WTC11 (cell line): ENCODE measurements around the gene GLT6D1. TPM values are rescaled to one million over a fixed set of nuclear protein-coding genes. Genes with fewer than 3 reads are reported as not detected.

Source experiments
- ATAC-seq: fragments of 200-7000 bp; cut with Tn5 transposase; 2 replicates; pipeline ENCODE4 v1.10.0; 2021; ENCODE audit warnings: mild to moderate bottlenecking, moderate library complexity
- CTCF ChIA-PET: fragments of 300-600 bp; sonication (Branson Sonifier 250); formaldehyde crosslinking; loops from one replicate; lab custom pipeline; 2021; ENCODE audit warnings: antibody characterized with exemption; lab: Charles Lee
- POLR2A ChIA-PET: fragments of 350-600 bp; sonication (Branson Sonifier 250); formaldehyde crosslinking; loops from one replicate; lab custom pipeline; 2021; ENCODE audit warnings: antibody characterized with exemption; lab: Charles Lee
- DNase-seq: peaks from one replicate; pipeline ENCODE4 v3.0.0; 2021; ENCODE audit warnings: low spot score
- H3K27ac Mint-ChIP-seq: 2 replicates; pipeline ENCODE4 v1.8.0; 2021; ENCODE audit warnings: mixed read lengths
- H3K27me3 Mint-ChIP-seq: 2 replicates; pipeline ENCODE4 v1.8.0; 2021; ENCODE audit warnings: low read depth, mild to moderate bottlenecking, moderate library complexity, mixed read lengths
- H3K36me3 Mint-ChIP-seq: 2 replicates; pipeline ENCODE4 v1.8.0; 2021; ENCODE audit warnings: mixed read lengths
- H3K4me1 Mint-ChIP-seq: 2 replicates; pipeline ENCODE4 v1.8.0; 2022; ENCODE audit warnings: mixed read lengths
- H3K4me3 Mint-ChIP-seq: 2 replicates; pipeline ENCODE4 v1.8.0; 2021; ENCODE audit warnings: mild to moderate bottlenecking, moderate library complexity, mixed read lengths
- H3K9me3 Mint-ChIP-seq: 2 replicates; pipeline ENCODE4 v1.8.0; 2021; ENCODE audit warnings: mixed read lengths
- ATF1 ChIP-seq: sonication (generic); formaldehyde crosslinking; IDR thresholded peaks from 2 replicates; pipeline ENCODE4 v1.8.1; 2023; ENCODE audit warnings: mild to moderate bottlenecking, moderate library complexity, missing genetic modification reagents
- ETV6 ChIP-seq: sonication (generic); formaldehyde crosslinking; IDR thresholded peaks from 2 replicates; pipeline ENCODE4 v1.8.1; 2022; ENCODE audit warnings: mild to moderate bottlenecking, missing genetic modification reagents
- GABPB1 ChIP-seq: sonication (generic); formaldehyde crosslinking; IDR thresholded peaks from 2 replicates; pipeline ENCODE4 v1.8.1; 2023; ENCODE audit warnings: mild to moderate bottlenecking, missing genetic modification reagents
- NFYB ChIP-seq: sonication (generic); formaldehyde crosslinking; conservative IDR thresholded peaks from 2 replicates; pipeline ENCODE4 v1.8.0; 2022; ENCODE audit warnings: low read depth, missing genetic modification reagents
- RORB ChIP-seq: fragments of 250-450 bp; sonication (Bioruptor Pico); IDR thresholded peaks from 2 replicates; pipeline ENCODE4 v1.9.0; 2021; ENCODE audit warnings: mild to moderate bottlenecking
- TCF7 ChIP-seq: sonication (generic); formaldehyde crosslinking; IDR thresholded peaks from 2 replicates; pipeline ENCODE4 v1.8.0; 2022; ENCODE audit warnings: mild to moderate bottlenecking, low read depth, missing genetic modification reagents, moderate library complexity
- TP53 ChIP-seq: sonication (generic); formaldehyde crosslinking; IDR thresholded peaks from 2 replicates; pipeline ENCODE4 v1.8.1; 2023; ENCODE audit warnings: mild to moderate bottlenecking, missing genetic modification reagents
- ZBTB21 ChIP-seq: sonication (generic); formaldehyde crosslinking; IDR thresholded peaks from 2 replicates; pipeline ENCODE4 v1.8.1; 2023; ENCODE audit warnings: mild to moderate bottlenecking, missing genetic modification reagents, borderline replicate concordance
- ZNF121 ChIP-seq: sonication (generic); formaldehyde crosslinking; IDR thresholded peaks from 2 replicates; pipeline ENCODE4 v1.8.0; 2023; ENCODE audit warnings: missing genetic modification reagents
- total RNA-seq: library from RNA; stranded (reverse); gene quantifications from 3 replicates; pipeline ENCODE4 v1.2.3, GENCODE V29; 2021
- TF ChIP-seq, protein P1 (sequence below): sonication (generic); formaldehyde crosslinking; IDR thresholded peaks from 2 replicates; pipeline ENCODE4 v1.8.0; 2023; ENCODE audit warnings: missing genetic modification reagents
- TF ChIP-seq, protein P2 (sequence below): fragments of 250-450 bp; sonication (Bioruptor Pico); IDR thresholded peaks from 2 replicates; pipeline ENCODE4 v1.9.0; 2021; ENCODE audit warnings: mild to moderate bottlenecking
- TF ChIP-seq, protein P3 (sequence below): sonication (generic); formaldehyde crosslinking; IDR thresholded peaks from 2 replicates; pipeline ENCODE4 v1.8.0; 2022; ENCODE audit warnings: mild to moderate bottlenecking, missing genetic modification reagents
- TF ChIP-seq, protein P4 (sequence below): sonication (generic); formaldehyde crosslinking; IDR thresholded peaks from 2 replicates; pipeline ENCODE4 v1.8.1; 2023; ENCODE audit warnings: mild to moderate bottlenecking, missing genetic modification reagents
- TF ChIP-seq, protein P5 (sequence below): sonication (generic); formaldehyde crosslinking; IDR thresholded peaks from 2 replicates; pipeline ENCODE4 v1.8.1; 2023; ENCODE audit warnings: mild to moderate bottlenecking, missing genetic modification reagents
- TF ChIP-seq, protein P6 (sequence below): sonication (generic); formaldehyde crosslinking; IDR thresholded peaks from 2 replicates; pipeline ENCODE4 v1.8.0; 2022; ENCODE audit warnings: mild to moderate bottlenecking, missing genetic modification reagents
- TF ChIP-seq, protein P7 (sequence below): sonication (generic); formaldehyde crosslinking; IDR thresholded peaks from 2 replicates; pipeline ENCODE4 v1.8.1; 2023; ENCODE audit warnings: mild to moderate bottlenecking, missing genetic modification reagents, moderate library complexity
- TF ChIP-seq, protein P8 (sequence below): sonication (generic); formaldehyde crosslinking; IDR thresholded peaks from 2 replicates; pipeline ENCODE4 v1.8.0; 2022; ENCODE audit warnings: mild to moderate bottlenecking, missing genetic modification reagents

GLT6D1 gene
- total RNA-seq, 1 experiment from 2014 or later: 0.37 TPM

DNA sequence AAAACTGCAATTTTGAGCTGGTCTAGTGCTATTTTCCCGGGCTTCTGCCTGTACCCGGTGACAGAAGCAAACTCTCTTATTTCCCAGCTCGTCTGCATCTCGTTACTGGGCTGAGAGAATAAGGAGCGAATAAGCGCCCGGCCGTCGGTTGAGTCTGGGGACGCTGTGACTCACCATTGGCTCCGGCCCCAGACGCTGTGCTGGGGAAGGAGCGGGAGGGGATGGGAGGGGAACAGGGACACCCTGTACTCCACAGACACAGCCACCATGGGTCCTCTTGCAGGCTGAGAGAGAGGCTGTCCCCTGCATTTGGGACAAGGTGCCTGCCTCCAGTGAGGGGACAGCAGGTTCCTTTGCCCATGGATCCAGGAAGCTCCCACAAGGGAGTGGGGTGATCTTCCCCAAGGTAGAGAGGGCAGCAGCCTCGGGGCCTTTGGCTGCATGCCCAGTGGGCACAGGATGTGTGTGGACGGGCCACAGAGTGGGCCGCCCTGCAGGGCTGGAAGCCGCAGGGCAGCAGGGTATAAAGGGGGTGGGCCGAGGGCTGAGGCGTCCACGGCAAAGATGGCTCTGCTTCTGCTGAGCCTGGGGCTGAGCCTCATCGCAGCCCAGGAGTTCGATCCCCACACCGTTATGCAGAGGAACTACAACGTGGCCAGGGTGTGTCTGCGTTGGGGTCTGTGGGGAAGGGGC is 23.6 kb upstream of the GLT6D1 start, which contains the start of gene LCN9:
LCN9 (plus strand) TSS at position 552 of the 693 bp plus-strand sequence; CDS start at position 565, 13 bp downstream.
- Mint-ChIP-seq H3K36me3 (peaks cover 8% of the 10 kb centered on the region), H3K27ac (no peak within 1 kb of the TSS)
- POLR2A ChIA-PET: no interaction called here

DNA sequence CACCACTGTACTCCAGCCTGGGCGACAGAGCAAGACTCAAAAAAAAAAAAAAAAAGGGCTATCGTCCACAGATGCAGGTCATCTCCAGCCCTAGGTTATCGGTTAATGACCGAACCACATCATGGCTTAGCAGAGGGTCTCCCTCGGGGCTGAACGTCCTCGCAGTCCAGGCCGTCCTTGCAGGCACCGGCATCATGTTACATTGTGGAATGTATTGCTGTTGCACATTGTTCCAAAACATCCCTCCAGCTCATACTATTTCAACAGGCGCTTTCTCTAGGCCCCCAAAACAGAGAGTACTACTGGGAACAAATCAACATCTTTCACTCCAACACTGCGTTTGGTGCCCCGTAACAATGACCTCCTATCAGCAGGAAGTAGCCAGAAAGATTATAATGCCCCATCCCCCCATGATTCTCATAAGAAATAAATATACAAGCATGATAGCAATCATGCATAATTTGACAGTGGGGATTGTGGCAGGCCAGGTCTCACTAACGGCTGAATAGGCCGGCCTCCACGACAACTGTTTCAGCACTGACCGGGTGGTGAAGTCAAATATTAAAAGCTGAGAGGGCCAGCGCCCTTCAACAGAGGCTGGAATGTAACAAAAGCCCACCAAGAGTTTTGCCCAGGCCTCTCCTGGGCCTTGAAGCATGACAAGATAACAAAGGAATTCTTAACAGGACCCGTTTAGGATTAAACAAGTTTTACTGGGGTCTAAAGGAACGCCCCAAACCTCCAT is 22.6 kb upstream of the GLT6D1 start:
- Mint-ChIP-seq H3K4me3 (no peak overlapping the region), H3K9me3 (peaks cover 8% of the 10 kb centered on the region), H3K27ac (no peak overlapping the region), H3K36me3 (peaks cover 13% of the 10 kb centered on the region), H3K4me1 (peaks cover 6% of the 10 kb centered on the region), H3K27me3 (no peaks in the 10 kb centered on the region)
- ChIA-PET CTCF (no interaction called here), POLR2A (no interaction called here)
- DNase-seq (no peak), ATAC-seq (no peak)
- TF ChIP-seq, protein P1, sequence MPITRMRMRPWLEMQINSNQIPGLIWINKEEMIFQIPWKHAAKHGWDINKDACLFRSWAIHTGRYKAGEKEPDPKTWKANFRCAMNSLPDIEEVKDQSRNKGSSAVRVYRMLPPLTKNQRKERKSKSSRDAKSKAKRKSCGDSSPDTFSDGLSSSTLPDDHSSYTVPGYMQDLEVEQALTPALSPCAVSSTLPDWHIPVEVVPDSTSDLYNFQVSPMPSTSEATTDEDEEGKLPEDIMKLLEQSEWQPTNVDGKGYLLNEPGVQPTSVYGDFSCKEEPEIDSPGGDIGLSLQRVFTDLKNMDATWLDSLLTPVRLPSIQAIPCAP (CRISPR knock-in tag): no peak
- TF ChIP-seq RORB (no peak), ZBTB21 (CRISPR knock-in tag) (no peak), GABPB1 (CRISPR knock-in tag) (no peak)
- TF ChIP-seq, protein P2, sequence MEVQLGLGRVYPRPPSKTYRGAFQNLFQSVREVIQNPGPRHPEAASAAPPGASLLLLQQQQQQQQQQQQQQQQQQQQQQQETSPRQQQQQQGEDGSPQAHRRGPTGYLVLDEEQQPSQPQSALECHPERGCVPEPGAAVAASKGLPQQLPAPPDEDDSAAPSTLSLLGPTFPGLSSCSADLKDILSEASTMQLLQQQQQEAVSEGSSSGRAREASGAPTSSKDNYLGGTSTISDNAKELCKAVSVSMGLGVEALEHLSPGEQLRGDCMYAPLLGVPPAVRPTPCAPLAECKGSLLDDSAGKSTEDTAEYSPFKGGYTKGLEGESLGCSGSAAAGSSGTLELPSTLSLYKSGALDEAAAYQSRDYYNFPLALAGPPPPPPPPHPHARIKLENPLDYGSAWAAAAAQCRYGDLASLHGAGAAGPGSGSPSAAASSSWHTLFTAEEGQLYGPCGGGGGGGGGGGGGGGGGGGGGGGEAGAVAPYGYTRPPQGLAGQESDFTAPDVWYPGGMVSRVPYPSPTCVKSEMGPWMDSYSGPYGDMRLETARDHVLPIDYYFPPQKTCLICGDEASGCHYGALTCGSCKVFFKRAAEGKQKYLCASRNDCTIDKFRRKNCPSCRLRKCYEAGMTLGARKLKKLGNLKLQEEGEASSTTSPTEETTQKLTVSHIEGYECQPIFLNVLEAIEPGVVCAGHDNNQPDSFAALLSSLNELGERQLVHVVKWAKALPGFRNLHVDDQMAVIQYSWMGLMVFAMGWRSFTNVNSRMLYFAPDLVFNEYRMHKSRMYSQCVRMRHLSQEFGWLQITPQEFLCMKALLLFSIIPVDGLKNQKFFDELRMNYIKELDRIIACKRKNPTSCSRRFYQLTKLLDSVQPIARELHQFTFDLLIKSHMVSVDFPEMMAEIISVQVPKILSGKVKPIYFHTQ: no peak
- TF ChIP-seq, protein P3, sequence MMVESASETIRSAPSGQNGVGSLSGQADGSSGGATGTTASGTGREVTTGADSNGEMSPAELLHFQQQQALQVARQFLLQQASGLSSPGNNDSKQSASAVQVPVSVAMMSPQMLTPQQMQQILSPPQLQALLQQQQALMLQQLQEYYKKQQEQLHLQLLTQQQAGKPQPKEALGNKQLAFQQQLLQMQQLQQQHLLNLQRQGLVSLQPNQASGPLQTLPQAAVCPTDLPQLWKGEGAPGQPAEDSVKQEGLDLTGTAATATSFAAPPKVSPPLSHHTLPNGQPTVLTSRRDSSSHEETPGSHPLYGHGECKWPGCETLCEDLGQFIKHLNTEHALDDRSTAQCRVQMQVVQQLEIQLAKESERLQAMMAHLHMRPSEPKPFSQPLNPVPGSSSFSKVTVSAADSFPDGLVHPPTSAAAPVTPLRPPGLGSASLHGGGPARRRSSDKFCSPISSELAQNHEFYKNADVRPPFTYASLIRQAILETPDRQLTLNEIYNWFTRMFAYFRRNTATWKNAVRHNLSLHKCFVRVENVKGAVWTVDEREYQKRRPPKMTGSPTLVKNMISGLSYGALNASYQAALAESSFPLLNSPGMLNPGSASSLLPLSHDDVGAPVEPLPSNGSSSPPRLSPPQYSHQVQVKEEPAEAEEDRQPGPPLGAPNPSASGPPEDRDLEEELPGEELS (CRISPR knock-in tag): no peak
- TF ChIP-seq, protein P4, sequence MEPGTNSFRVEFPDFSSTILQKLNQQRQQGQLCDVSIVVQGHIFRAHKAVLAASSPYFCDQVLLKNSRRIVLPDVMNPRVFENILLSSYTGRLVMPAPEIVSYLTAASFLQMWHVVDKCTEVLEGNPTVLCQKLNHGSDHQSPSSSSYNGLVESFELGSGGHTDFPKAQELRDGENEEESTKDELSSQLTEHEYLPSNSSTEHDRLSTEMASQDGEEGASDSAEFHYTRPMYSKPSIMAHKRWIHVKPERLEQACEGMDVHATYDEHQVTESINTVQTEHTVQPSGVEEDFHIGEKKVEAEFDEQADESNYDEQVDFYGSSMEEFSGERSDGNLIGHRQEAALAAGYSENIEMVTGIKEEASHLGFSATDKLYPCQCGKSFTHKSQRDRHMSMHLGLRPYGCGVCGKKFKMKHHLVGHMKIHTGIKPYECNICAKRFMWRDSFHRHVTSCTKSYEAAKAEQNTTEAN: no peak
- TF ChIP-seq, protein P5, sequence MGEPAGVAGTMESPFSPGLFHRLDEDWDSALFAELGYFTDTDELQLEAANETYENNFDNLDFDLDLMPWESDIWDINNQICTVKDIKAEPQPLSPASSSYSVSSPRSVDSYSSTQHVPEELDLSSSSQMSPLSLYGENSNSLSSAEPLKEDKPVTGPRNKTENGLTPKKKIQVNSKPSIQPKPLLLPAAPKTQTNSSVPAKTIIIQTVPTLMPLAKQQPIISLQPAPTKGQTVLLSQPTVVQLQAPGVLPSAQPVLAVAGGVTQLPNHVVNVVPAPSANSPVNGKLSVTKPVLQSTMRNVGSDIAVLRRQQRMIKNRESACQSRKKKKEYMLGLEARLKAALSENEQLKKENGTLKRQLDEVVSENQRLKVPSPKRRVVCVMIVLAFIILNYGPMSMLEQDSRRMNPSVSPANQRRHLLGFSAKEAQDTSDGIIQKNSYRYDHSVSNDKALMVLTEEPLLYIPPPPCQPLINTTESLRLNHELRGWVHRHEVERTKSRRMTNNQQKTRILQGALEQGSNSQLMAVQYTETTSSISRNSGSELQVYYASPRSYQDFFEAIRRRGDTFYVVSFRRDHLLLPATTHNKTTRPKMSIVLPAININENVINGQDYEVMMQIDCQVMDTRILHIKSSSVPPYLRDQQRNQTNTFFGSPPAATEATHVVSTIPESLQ: no peak
- TF ChIP-seq, protein P6, sequence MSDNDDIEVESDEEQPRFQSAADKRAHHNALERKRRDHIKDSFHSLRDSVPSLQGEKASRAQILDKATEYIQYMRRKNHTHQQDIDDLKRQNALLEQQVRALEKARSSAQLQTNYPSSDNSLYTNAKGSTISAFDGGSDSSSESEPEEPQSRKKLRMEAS (CRISPR knock-in tag): no peak

More for the DNA sequence above, 23.6 kb upstream of the GLT6D1 start, which contains the start of gene LCN9:
- H3K27me3 Mint-ChIP-seq: no peaks in the 10 kb centered on the region
- CTCF ChIA-PET: no interaction called here
- TF ChIP-seq TP53 (CRISPR knock-in tag): no peak
- TF ChIP-seq, protein P2: no peak
- no peak for TF ChIP-seq ZNF121
- TF ChIP-seq NFYB (CRISPR knock-in tag): no peak
- no peak for TF ChIP-seq ATF1
- TF ChIP-seq ETV6 (CRISPR knock-in tag): no peak
- TF ChIP-seq, protein P7, sequence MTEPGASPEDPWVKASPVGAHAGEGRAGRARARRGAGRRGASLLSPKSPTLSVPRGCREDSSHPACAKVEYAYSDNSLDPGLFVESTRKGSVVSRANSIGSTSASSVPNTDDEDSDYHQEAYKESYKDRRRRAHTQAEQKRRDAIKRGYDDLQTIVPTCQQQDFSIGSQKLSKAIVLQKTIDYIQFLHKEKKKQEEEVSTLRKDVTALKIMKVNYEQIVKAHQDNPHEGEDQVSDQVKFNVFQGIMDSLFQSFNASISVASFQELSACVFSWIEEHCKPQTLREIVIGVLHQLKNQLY: no peak
- TF ChIP-seq, protein P8, sequence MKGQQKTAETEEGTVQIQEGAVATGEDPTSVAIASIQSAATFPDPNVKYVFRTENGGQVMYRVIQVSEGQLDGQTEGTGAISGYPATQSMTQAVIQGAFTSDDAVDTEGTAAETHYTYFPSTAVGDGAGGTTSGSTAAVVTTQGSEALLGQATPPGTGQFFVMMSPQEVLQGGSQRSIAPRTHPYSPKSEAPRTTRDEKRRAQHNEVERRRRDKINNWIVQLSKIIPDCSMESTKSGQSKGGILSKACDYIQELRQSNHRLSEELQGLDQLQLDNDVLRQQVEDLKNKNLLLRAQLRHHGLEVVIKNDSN (CRISPR knock-in tag): no peak
- no peak for TF ChIP-seq TCF7
- TF ChIP-seq, all 79 proteins: peak for 0
- Mint-ChIP-seq H3K4me3 (no peak within 1 kb of the TSS), H3K9me3 (peaks cover 6% of the 10 kb centered on the region), H3K4me1 (peaks cover 6% of the 10 kb centered on the region)
- ATAC-seq: no peak
- DNase-seq: no peak
